GM12801 (cell line): ENCODE measurements around the gene TRAF2.

Experiments used
- TF ChIP-seq, protein P1 (sequence below): IDR thresholded peaks from one replicate; pipeline ENCODE4 v1.5.1; 2011; ENCODE audit warnings: control low read depth; ENCODE audit not compliant: insufficient read length; ENCODE audit errors: extremely low read depth

The TRAF2 gene

DNA sequence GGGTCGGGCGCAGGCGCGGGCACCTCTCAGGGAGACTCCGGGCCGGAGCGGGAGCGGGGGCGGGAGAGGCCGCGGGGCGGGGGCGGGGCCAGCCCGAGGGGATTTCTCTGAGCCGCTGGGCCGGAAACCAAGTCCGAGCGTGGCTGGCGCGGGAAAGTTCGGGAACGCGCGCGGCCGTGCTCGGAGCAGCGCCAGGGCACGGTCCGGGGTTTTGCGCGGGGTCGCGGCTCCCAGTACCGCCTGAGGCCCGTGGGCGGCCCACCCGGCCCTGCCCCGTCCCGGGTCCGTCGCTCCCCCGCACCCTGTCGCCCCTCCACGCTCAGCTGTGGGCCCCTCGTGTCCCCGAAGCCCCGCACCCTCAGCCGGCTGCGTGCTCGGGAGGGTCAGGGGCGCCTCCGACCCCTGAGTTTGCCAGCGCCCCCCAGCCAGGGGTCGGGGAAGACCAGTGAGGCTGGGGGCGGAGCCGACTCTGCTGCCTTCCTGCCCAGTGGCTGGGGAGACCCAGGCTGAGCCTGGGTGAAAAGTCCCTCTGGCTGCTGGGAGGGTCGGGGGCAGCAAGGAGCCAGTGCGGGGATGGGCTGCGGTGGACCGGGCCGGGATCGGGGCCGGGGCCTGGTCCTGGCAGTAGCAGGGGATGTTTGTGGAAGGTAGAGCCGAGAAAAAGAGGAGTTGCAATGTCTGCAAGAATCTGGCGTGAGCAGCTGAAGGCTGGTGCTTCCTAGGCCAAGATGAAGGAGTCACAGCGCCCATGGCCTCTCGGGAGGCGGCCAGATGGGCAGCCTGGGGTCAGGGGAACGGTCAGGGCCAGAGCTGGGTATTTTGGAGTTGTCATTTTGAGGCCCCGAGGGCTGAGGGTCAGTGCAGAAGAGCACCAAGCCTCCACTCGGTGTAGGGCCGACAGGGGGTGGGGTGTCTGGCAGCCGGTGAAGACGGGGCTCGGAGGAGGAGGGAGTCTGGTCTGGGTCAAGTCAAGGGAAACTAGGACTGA, 588 bp downstream of the TRAF2 start:
- TF ChIP-seq, protein P1, sequence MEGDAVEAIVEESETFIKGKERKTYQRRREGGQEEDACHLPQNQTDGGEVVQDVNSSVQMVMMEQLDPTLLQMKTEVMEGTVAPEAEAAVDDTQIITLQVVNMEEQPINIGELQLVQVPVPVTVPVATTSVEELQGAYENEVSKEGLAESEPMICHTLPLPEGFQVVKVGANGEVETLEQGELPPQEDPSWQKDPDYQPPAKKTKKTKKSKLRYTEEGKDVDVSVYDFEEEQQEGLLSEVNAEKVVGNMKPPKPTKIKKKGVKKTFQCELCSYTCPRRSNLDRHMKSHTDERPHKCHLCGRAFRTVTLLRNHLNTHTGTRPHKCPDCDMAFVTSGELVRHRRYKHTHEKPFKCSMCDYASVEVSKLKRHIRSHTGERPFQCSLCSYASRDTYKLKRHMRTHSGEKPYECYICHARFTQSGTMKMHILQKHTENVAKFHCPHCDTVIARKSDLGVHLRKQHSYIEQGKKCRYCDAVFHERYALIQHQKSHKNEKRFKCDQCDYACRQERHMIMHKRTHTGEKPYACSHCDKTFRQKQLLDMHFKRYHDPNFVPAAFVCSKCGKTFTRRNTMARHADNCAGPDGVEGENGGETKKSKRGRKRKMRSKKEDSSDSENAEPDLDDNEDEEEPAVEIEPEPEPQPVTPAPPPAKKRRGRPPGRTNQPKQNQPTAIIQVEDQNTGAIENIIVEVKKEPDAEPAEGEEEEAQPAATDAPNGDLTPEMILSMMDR: no peak

DNA sequence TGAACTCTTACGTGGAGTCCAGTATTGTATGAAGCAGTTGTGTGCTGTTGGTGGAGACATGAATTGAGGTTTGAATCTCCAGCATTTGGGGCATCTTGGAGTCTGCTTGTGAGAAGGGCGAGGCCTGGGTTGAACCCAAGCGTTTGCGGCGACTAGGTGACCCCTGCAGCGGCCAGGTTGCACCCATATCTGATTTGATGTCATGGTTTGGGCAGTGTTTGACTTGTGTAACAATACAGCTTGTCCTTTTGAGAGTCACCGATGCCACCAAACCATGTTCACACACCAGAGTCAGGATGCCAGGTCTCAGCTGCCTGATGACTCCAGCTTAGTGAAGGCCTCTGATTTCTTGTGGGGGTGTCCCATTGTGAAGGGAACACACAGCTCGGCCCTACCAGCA, 2.1 kb downstream of the TRAF2 start:
- TF ChIP-seq, protein P1: no peak

DNA sequence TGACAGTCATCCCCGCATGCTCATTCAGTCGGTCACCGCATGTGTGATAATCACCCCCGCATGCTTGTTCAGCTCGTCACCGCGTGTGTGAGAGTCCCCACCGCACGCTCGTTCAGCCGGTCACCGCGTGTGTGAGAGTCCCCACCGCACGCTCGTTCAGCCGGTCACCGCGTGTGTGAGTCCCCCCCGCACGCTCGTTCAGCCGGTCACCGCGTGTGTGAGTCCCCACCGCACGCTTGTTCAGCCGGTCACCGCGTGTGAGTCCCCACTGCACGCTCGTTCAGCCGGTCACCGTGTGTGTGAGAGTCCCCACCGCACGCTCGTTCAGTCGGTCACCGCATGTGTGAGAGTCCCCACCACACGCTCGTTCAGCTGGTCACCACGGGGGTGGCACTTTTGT, 3.5 kb downstream of the TRAF2 start:
- TF ChIP-seq, protein P1: no peak

DNA sequence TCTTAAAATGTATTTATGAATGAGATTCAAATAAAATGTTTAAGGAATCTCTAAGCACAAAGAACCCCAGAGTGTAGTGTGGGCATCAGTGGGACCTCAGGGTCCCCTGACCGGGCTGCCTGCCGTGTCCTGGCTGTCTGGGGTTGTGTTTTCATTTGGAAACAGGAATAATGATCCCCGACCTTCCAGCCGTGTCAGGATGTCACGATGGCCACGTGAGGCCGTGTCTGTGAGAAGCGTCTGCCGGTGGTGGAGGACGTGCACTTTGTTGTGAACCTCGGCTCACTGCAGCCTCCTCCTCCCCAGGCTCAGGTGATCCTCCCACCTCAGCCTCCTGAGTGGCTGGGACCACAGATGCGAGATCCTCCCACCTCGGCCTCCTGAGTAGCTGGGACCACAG, 4.3 kb downstream of the TRAF2 start:
- TF ChIP-seq, protein P1: no peak

DNA sequence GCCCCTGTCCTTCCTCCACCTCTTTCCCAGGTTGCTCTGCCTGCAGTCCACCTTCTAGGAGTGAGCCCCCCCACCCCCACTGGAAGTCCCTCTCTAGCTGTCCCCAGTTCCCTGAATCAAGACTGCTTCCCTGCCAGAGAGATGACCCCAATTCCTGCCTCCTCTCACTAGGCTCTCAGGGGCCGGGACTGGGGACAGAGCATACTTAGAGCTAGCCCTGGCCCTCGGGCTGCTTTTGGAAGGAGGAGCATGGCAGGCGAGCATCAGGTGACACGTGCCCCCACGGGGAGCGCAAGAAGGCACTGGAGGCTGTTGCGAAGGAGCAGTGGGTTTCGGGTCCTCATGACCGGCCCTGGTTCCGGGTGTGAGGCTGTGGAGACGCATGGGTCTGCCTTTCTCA, 9.7 kb downstream of the TRAF2 start:
- TF ChIP-seq, protein P1: no peak

DNA sequence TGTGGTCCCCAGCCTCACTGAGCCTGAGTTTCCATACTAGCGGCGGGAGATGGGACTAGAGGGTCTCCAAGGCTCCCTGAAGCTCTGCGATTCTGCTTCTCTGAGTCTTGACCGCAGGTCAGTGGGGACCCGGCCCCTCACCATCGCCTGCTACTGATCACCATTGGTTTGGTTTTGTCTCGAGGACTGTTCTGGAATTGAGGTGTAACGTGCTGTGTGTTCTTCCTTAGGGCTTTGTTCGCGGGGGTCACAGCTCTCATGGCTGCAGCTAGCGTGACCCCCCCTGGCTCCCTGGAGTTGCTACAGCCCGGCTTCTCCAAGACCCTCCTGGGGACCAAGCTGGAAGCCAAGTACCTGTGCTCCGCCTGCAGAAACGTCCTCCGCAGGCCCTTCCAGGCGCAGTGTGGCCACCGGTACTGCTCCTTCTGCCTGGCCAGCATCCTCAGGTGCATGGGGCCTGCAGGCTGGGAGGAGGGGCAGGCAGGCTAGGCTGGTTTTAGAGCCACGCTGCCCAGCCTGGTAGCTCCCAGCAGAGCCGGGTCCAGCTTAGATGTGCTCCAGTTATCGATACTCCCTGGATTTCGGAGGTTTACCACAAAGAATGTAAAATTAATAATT, 12.3 kb downstream of the TRAF2 start:
- TF ChIP-seq, protein P1: no peak

DNA sequence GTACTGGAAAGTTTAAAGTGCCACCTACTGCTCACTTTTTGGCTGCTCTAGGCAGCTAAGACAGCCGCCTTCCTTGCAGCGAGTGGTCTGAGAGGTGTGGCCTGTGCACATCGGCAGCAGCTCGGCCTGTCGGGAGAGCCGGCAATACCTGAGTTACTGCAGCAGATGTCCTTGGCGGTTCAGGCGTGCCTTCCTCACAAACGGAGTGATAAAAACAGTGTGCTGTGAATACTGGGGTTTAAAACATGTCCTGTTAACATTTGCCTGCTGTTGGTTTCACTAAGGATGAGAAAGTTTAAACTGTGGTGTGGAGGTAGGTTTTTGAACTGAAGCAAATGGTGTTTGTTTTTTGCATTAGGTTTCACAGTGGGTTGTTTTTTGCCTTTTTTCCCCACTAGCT, 12.9 kb downstream of the TRAF2 start:
- TF ChIP-seq, protein P1: no peak
